Vagina (tissue), 2 donors: ENCODE measurements around the gene TIMM22.

ENCODE experiments used
- POLR2A ChIP-seq, 2 donors: fragments of 450-650 bp; IDR thresholded peaks; one replicate each; pipeline ENCODE4 v1.6.1; 2017; ENCODE audit warnings: antibody characterized with exemption in 2 of 2, mild to moderate bottlenecking in 2 of 2, moderate library complexity in 2 of 2
- POLR2AphosphoS5 ChIP-seq, 2 donors: sonication (generic); formaldehyde crosslinking; IDR thresholded peaks; one replicate each; pipeline ENCODE4 v1.9.0; 2017; ENCODE audit warnings: antibody characterized with exemption in 2 of 2, mild to moderate bottlenecking in 2 of 2, low read depth in 1 of 2; ENCODE audit not compliant: insufficient read depth in 1 of 2
- TF ChIP-seq, protein P1 (sequence below), 3 experiments: fragments of 450-650 bp in 2 of 3; fragments of 200-600 bp in 1 of 3; sonication (generic) in 1 of 3; IDR thresholded peaks; one replicate each; pipeline ENCODE4 v1.5.1; 2017 to 2019; ENCODE audit warnings: antibody characterized with exemption in 3 of 3, mild to moderate bottlenecking in 2 of 3, moderate library complexity in 2 of 3

DNA sequence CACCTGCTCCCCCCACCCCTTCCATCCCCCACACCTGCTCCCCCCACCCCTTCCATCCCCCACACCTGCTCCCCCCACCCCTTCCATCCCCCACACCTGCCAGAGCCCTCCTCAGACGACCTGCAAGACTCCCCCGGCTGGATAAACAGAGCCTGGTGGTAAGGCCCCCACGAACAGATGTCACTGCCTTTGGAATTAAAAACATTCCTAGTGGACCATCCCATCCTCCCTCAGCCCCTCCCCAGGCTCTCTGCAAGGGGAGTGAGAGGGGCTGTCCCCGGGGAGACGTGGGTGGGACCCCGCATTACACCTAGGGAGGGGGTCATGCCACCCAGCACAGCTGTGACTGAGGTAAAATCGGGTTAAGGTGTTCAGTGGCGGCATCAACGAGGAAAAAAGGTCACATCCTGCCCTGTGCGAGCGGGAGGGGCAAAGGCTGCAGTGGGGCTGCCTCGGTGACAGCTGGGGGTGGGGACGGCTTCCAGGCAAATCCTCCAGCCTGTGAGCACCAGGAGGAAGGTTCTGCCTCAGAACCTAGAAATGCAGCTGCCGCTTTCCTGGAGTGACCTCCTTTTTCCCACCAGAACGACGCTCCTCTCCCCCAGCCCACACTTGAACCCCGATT lies 38.7 kb downstream of the TIMM22 start:
- TF ChIP-seq, protein P1, sequence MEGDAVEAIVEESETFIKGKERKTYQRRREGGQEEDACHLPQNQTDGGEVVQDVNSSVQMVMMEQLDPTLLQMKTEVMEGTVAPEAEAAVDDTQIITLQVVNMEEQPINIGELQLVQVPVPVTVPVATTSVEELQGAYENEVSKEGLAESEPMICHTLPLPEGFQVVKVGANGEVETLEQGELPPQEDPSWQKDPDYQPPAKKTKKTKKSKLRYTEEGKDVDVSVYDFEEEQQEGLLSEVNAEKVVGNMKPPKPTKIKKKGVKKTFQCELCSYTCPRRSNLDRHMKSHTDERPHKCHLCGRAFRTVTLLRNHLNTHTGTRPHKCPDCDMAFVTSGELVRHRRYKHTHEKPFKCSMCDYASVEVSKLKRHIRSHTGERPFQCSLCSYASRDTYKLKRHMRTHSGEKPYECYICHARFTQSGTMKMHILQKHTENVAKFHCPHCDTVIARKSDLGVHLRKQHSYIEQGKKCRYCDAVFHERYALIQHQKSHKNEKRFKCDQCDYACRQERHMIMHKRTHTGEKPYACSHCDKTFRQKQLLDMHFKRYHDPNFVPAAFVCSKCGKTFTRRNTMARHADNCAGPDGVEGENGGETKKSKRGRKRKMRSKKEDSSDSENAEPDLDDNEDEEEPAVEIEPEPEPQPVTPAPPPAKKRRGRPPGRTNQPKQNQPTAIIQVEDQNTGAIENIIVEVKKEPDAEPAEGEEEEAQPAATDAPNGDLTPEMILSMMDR (IDR thresholded peaks at IDR 0.05), result no peak
- TF ChIP-seq POLR2A (IDR thresholded peaks at IDR 0.05) (no peak), POLR2AphosphoS5 (IDR thresholded peaks at IDR 0.05; ENCODE audit: insufficient read depth in 1 of 2, low read depth in 1 of 2) (no peak)
